ENCODE results near the gene NPC1L1.

Gene NPC1L1

GRCh38 chr7:44581879-44582603 is 40.9 kb upstream of the NPC1L1 start, which contains the start of gene TMED4:
TSS of gene TMED4 (minus strand) at chr7:44582231. CDS start at chr7:44582206, 25 bp downstream.
- Histone ChIP-seq H3K14ac (ENCODE audit: low read length) (peak within 1 kb of the TSS; percentile 84), H3K9me3 (ENCODE audit: insufficient read depth, low read depth, low read length) (no peaks in the 10 kb centered on the region), H2BK120ac (ENCODE audit: insufficient read depth, low read length, poor library complexity) (peak within 1 kb of the TSS; percentile 40), H3K4me1 (ENCODE audit: control insufficient read depth in 1 of 2, insufficient read depth in 2 of 2, low read length in 2 of 2) (peaks cover 10 to 11% of the 10 kb centered on the region in 2 experiments), H3K27me3 (ENCODE audit: insufficient read depth, low read length) (no peaks in the 10 kb centered on the region), H4K8ac (ENCODE audit: low read depth, low read length) (peak within 1 kb of the TSS; percentile 94), H3K4ac (ENCODE audit: low read depth, low read length) (peak within 1 kb of the TSS; percentile 73), H2AK5ac (ENCODE audit: low read length) (peak within 1 kb of the TSS; percentile 62), H3K4me3 (ENCODE audit: low read depth, low read length) (peak within 1 kb of the TSS; percentile 91), H4K12ac (ENCODE audit: low read depth, low read length) (peak within 1 kb of the TSS; percentile 86), H3K27ac (ENCODE audit: low read depth, low read length) (peak within 1 kb of the TSS; percentile 62), H3K9ac (ENCODE audit: low read length) (peak within 1 kb of the TSS; percentile 90), H3K4me2 (ENCODE audit: low read length) (peak within 1 kb of the TSS; percentile 67), H4K91ac (ENCODE audit: low read depth, low read length) (peak within 1 kb of the TSS; percentile 81), H2BK12ac (ENCODE audit: low read length) (no peak within 1 kb of the TSS), H3K79me1 (ENCODE audit: low read length) (peaks cover 9% of the 10 kb centered on the region), H3K18ac (ENCODE audit: low read length) (peak within 1 kb of the TSS; percentile 71), H3K36me3 (ENCODE audit: control insufficient read depth in 1 of 2, insufficient read depth in 2 of 2, low read length in 2 of 2) (peaks cover 14 to 17% of the 10 kb centered on the region in 2 experiments), H3K23ac (ENCODE audit: low read length) (no peak within 1 kb of the TSS), H3K79me2 (ENCODE audit: control insufficient read depth, insufficient read depth, low read length, poor library complexity) (peaks cover 9% of the 10 kb centered on the region), H2BK5ac (ENCODE audit: low read depth, low read length, poor library complexity) (peak within 1 kb of the TSS; percentile 14), H2AFZ (ENCODE audit: insufficient read depth, low read length, poor library complexity) (peak within 1 kb of the TSS; percentile 62)
- DNase-seq = peak; percentile 99 to 100
- WGBS (ENCODE audit: extremely low coverage, insufficient coverage, insufficient read length) = no CpG with 5 or more reads among the region's 71 CpGs

- H2BK12ac ChIP-seq (ENCODE audit: low read length) = no peak overlapping the region
- peak overlapping the region; percentile 71 for H3K18ac ChIP-seq (ENCODE audit: low read length)
- peak overlapping the region; percentile 6 for H2AK5ac ChIP-seq (ENCODE audit: low read length)
- peak overlapping the region; percentile 86 for H4K12ac ChIP-seq (ENCODE audit: low read depth, low read length)
- H3K4me2 ChIP-seq (ENCODE audit: low read length) = peak overlapping the region; percentile 66
- H3K27ac ChIP-seq (ENCODE audit: low read depth, low read length) = peak overlapping the region; percentile 32
- peak overlapping the region; percentile 81 for H4K91ac ChIP-seq (ENCODE audit: low read depth, low read length)
- peaks cover 9% of the 10 kb centered on the region for H3K79me1 ChIP-seq (ENCODE audit: low read length)
- no peaks in the 10 kb centered on the region for H3K9me3 ChIP-seq (ENCODE audit: insufficient read depth, low read depth, low read length)
- peak overlapping the region; percentile 23 for H2BK120ac ChIP-seq (ENCODE audit: insufficient read depth, low read length, poor library complexity)
- H3K27me3 ChIP-seq (ENCODE audit: insufficient read depth, low read length) = no peaks in the 10 kb centered on the region
- peaks cover 10 to 11% of the 10 kb centered on the region in 2 experiments for H3K4me1 ChIP-seq (ENCODE audit: control insufficient read depth in 1 of 2, insufficient read depth in 2 of 2, low read length in 2 of 2)
- H4K8ac ChIP-seq (ENCODE audit: low read depth, low read length) = peak overlapping the region; percentile 94
- peaks cover 9% of the 10 kb centered on the region for H3K79me2 ChIP-seq (ENCODE audit: control insufficient read depth, insufficient read depth, low read length, poor library complexity)
- H3K14ac ChIP-seq (ENCODE audit: low read length) = peak overlapping the region; percentile 84
- peaks cover 16 to 19% of the 10 kb centered on the region in 2 experiments for H3K36me3 ChIP-seq (ENCODE audit: control insufficient read depth in 1 of 2, insufficient read depth in 2 of 2, low read length in 2 of 2)
- H2AFZ ChIP-seq (ENCODE audit: insufficient read depth, low read length, poor library complexity) = peak overlapping the region; percentile 62
- peak overlapping the region; percentile 73 for H3K4ac ChIP-seq (ENCODE audit: low read depth, low read length)
- H3K9ac ChIP-seq (ENCODE audit: low read length) = peak overlapping the region; percentile 90
- peak overlapping the region; percentile 91 for H3K4me3 ChIP-seq (ENCODE audit: low read depth, low read length)
- no CpG with 5 or more reads among the region's 30 CpGs for WGBS (ENCODE audit: extremely low coverage, insufficient coverage, insufficient read length)
- peak; percentile 26 to 63 for DNase-seq
- no peak overlapping the region for H3K23ac ChIP-seq (ENCODE audit: low read length)
- no peak overlapping the region for H2BK5ac ChIP-seq (ENCODE audit: low read depth, low read length, poor library complexity)
Measured at GRCh38 chr7:44580945-44581878, 40.1 kb upstream of the NPC1L1 start.

GRCh38 chr7:44576228-44576627 is 35.1 kb upstream of the NPC1L1 start:
- H3K4me2 ChIP-seq (ENCODE audit: low read length) = no peak overlapping the region

GRCh38 chr7:44575054-44575453 is 33.9 kb upstream of the NPC1L1 start:
- Histone ChIP-seq H3K4me3 (ENCODE audit: low read depth, low read length) (no peak overlapping the region), H3K27ac (ENCODE audit: low read depth, low read length) (no peak overlapping the region), H3K23ac (ENCODE audit: low read length) (no peak overlapping the region), H3K9me3 (ENCODE audit: insufficient read depth, low read depth, low read length) (no peaks in the 10 kb centered on the region), H2AK5ac (ENCODE audit: low read length) (no peak overlapping the region), H3K27me3 (ENCODE audit: insufficient read depth, low read length) (no peaks in the 10 kb centered on the region), H3K4ac (ENCODE audit: low read depth, low read length) (peak overlapping the region; percentile 30), H2BK5ac (ENCODE audit: low read depth, low read length, poor library complexity) (no peak overlapping the region), H2AFZ (ENCODE audit: insufficient read depth, low read length, poor library complexity) (no peak overlapping the region), H3K4me1 (ENCODE audit: control insufficient read depth in 1 of 2, insufficient read depth in 2 of 2, low read length in 2 of 2) (peaks cover 3 to 7% of the 10 kb centered on the region in 2 experiments), H3K14ac (ENCODE audit: low read length) (no peak overlapping the region), H3K36me3 (ENCODE audit: control insufficient read depth in 1 of 2, insufficient read depth in 2 of 2, low read length in 2 of 2) (peaks cover 39 to 51% of the 10 kb centered on the region in 2 experiments), H2BK12ac (ENCODE audit: low read length) (no peak overlapping the region), H3K79me2 (ENCODE audit: control insufficient read depth, insufficient read depth, low read length, poor library complexity) (peaks cover 12% of the 10 kb centered on the region), H2BK120ac (ENCODE audit: insufficient read depth, low read length, poor library complexity) (no peak overlapping the region), H4K91ac (ENCODE audit: low read depth, low read length) (no peak overlapping the region), H3K79me1 (ENCODE audit: low read length) (peaks cover 8% of the 10 kb centered on the region), H3K4me2 (ENCODE audit: low read length) (no peak overlapping the region), H4K8ac (ENCODE audit: low read depth, low read length) (no peak overlapping the region), H3K9ac (ENCODE audit: low read length) (no peak overlapping the region), H4K12ac (ENCODE audit: low read depth, low read length) (no peak overlapping the region), H3K18ac (ENCODE audit: low read length) (no peak overlapping the region)
- no peak for DNase-seq

More at GRCh38 chr7:44576228-44576627, 35.1 kb upstream of the NPC1L1 start:
- H4K12ac ChIP-seq (ENCODE audit: low read depth, low read length) = no peak overlapping the region
- no peak overlapping the region for H3K27ac ChIP-seq (ENCODE audit: low read depth, low read length)
- no CpG with 5 or more reads among the region's 2 CpGs for whole genome bisulfite sequencing (ENCODE audit: extremely low coverage, insufficient coverage, insufficient read length)
- no peaks in the 10 kb centered on the region for H3K27me3 ChIP-seq (ENCODE audit: insufficient read depth, low read length)
- no peak overlapping the region for H3K14ac ChIP-seq (ENCODE audit: low read length)
- H3K4me3 ChIP-seq (ENCODE audit: low read depth, low read length) = no peak overlapping the region
- no peak overlapping the region for H3K18ac ChIP-seq (ENCODE audit: low read length)
- peaks cover 12% of the 10 kb centered on the region for H3K79me2 ChIP-seq (ENCODE audit: control insufficient read depth, insufficient read depth, low read length, poor library complexity)
- no peak overlapping the region for H2BK12ac ChIP-seq (ENCODE audit: low read length)
- no peak overlapping the region for H3K9ac ChIP-seq (ENCODE audit: low read length)
- no peak overlapping the region for H2AFZ ChIP-seq (ENCODE audit: insufficient read depth, low read length, poor library complexity)
- H3K4ac ChIP-seq (ENCODE audit: low read depth, low read length) = no peak overlapping the region
- no peak overlapping the region for H2BK5ac ChIP-seq (ENCODE audit: low read depth, low read length, poor library complexity)
- H2AK5ac ChIP-seq (ENCODE audit: low read length) = no peak overlapping the region
- no peak overlapping the region for H4K91ac ChIP-seq (ENCODE audit: low read depth, low read length)
- H3K23ac ChIP-seq (ENCODE audit: low read length) = no peak overlapping the region
- peak; percentile 46 to 61 for DNase-seq
- H4K8ac ChIP-seq (ENCODE audit: low read depth, low read length) = no peak overlapping the region
- peaks cover 30 to 42% of the 10 kb centered on the region in 2 experiments for H3K36me3 ChIP-seq (ENCODE audit: control insufficient read depth in 1 of 2, insufficient read depth in 2 of 2, low read length in 2 of 2)
- H3K79me1 ChIP-seq (ENCODE audit: low read length) = peaks cover 8% of the 10 kb centered on the region
- H2BK120ac ChIP-seq (ENCODE audit: insufficient read depth, low read length, poor library complexity) = no peak overlapping the region
- H3K4me1 ChIP-seq (ENCODE audit: control insufficient read depth in 1 of 2, insufficient read depth in 2 of 2, low read length in 2 of 2) = peaks cover 8 to 12% of the 10 kb centered on the region in 2 experiments
- no peaks in the 10 kb centered on the region for H3K9me3 ChIP-seq (ENCODE audit: insufficient read depth, low read depth, low read length)

Data from trophoblast cell (in vitro differentiated cells and primary cell).